PFSK-1 (cell line): ENCODE measurements around the gene ZNF616. TPM values are rescaled to one million over a fixed set of nuclear protein-coding genes. Genes with fewer than 3 reads are reported as not detected.

Experiments
- FOXP2 ChIP-seq: optimal IDR thresholded peaks from 2 replicates; pipeline ENCODE3; 2011; ENCODE audit warnings: borderline replicate concordance, control low read depth, inconsistent platforms; ENCODE audit not compliant: insufficient read depth; ENCODE audit errors: extremely low read length, extremely low read depth
- POLR2AphosphoS5 ChIP-seq: IDR thresholded peaks from 2 replicates; pipeline ENCODE4 v1.6.1; 2012; ENCODE audit warnings: low read depth, mild to moderate bottlenecking, control low read depth, low read length, moderate library complexity
- REST ChIP-seq, 2 experiments: IDR thresholded peaks; 2 replicates each; pipeline versions ENCODE4 v1.6.1 to v1.8.0; 2011 to 2012; ENCODE audit warnings: low read depth in 2 of 2, low read length in 2 of 2, control low read depth in 1 of 2, inconsistent platforms in 1 of 2, mild to moderate bottlenecking in 1 of 2, moderate library complexity in 1 of 2; ENCODE audit not compliant: insufficient read depth in 1 of 2
- SIN3A ChIP-seq: IDR thresholded peaks from 2 replicates; pipeline ENCODE4 v1.6.1; 2012; ENCODE audit warnings: mild to moderate bottlenecking, low read length, moderate library complexity, borderline replicate concordance; ENCODE audit not compliant: insufficient read depth
- TAF1 ChIP-seq: IDR thresholded peaks from 2 replicates; pipeline ENCODE4 v1.6.1; 2012; ENCODE audit warnings: low read length, control low read depth, borderline replicate concordance; ENCODE audit not compliant: insufficient read depth
- polyA plus RNA-seq: library from polyadenylated mRNA; unstranded; fragments of >200 nt; gene quantifications from one replicate; pipeline ENCODE4 v1.2.1, GENCODE V29; 2012; ENCODE audit warnings: low read depth, missing spikeins; ENCODE audit not compliant: insufficient read length

The ZNF616 gene
- 3.1 TPM for polyA plus RNA-seq

GRCh38 chr19:52139252-52140031 is at the start of gene ZNF616:
TSS of gene ZNF616 (minus strand) at chr19:52139938. CDS start at chr19:52130512, 9,426 bp downstream.
- no peak for TF ChIP-seq REST (IDR thresholded peaks at IDR 0.05; ENCODE audit: insufficient read depth in 1 of 2, low read depth in 2 of 2, low read length in 2 of 2)
- TF ChIP-seq TAF1: peak; percentile 81; the same call in 1 of the 2 replicates
- TF ChIP-seq FOXP2: no peak
- TF ChIP-seq POLR2AphosphoS5: peak; percentile 95
- TF ChIP-seq SIN3A: 0 out of 2 replicates have a peak, but pooled peaks have one; percentile 10

GRCh38 chr19:52188822-52189734 is 49.3 kb upstream of the ZNF616 start:
- TF ChIP-seq FOXP2 (no peak), SIN3A (peak; percentile 65; the same call in 1 of the 2 replicates), REST (IDR thresholded peaks at IDR 0.05; ENCODE audit: insufficient read depth in 1 of 2, low read depth in 2 of 2, low read length in 2 of 2) (no peak), POLR2AphosphoS5 (peak; percentile 72; the same call in 1 of the 2 replicates), TAF1 (peak; percentile 94)

- no peak for TF ChIP-seq POLR2AphosphoS5
- TF ChIP-seq TAF1: no peak
- TF ChIP-seq SIN3A: no peak
- no peak for TF ChIP-seq FOXP2
- TF ChIP-seq REST (IDR thresholded peaks at IDR 0.05; ENCODE audit: insufficient read depth in 1 of 2, low read depth in 2 of 2, low read length in 2 of 2): no peak
These were observed 47.7 kb upstream of the ZNF616 start for GRCh38 chr19:52187407-52187806.

- TF ChIP-seq FOXP2 (no peak), SIN3A (no peak), REST (IDR thresholded peaks at IDR 0.05; ENCODE audit: insufficient read depth in 1 of 2, low read depth in 2 of 2, low read length in 2 of 2) (no peak), TAF1 (no peak), POLR2AphosphoS5 (no peak)
These were observed 36.8 kb upstream of the ZNF616 start for GRCh38 chr19:52176574-52176973.
